Neural progenitor cell (in vitro differentiated cells): ENCODE results near the gene SMIM36.

ENCODE experiments used
- CTCF ChIP-seq: fragments of 200-600 bp; sonication (generic); IDR thresholded peaks from 2 replicates; pipeline ENCODE4 v1.5.1; 2017; ENCODE audit warnings: antibody characterized with exemption, mild to moderate bottlenecking
- EZH2 ChIP-seq: fragments of 200-600 bp; sonication (generic); IDR thresholded peaks from 2 replicates; pipeline ENCODE4 v1.6.1; 2017; ENCODE audit warnings: antibody characterized with exemption, mild to moderate bottlenecking, moderate library complexity

GRCh38 chr17:55545806-55546205 lies 34.6 kb upstream of the SMIM36 start:
- TF ChIP-seq CTCF: no peak
- no peak for TF ChIP-seq EZH2
